ENCODE data around the gene SRSF3.

DNA sequence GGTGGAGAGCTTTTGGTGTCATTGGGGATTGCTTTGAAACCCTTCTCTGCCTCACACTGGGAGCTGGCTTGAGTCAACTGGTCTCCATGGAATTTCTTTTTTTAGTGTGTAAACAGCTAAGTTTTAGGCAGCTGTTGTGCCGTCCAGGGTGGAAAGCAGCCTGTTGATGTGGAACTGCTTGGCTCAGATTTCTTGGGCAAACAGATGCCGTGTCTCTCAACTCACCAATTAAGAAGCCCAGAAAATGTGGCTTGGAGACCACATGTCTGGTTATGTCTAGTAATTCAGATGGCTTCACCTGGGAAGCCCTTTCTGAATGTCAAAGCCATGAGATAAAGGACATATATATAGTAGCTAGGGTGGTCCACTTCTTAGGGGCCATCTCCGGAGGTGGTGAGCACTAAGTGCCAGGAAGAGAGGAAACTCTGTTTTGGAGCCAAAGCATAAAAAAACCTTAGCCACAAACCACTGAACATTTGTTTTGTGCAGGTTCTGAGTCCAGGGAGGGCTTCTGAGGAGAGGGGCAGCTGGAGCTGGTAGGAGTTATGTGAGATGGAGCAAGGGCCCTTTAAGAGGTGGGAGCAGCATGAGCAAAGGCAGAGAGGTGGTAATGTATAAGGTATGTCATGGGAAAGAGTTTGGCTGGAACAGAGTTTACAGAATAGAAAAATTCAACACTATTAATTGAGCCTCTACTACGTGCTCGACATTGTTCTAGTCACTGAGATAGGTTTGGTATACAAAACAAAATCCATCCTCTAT, 31.2 kb downstream of the SRSF3 start:
- TF ChIP-seq CSDC2 (CRISPR knock-in tag; IDR thresholded peaks at IDR 0.05) (no peak), OSR1 (CRISPR knock-in tag; IDR thresholded peaks at IDR 0.05) (no peak), SNAI2 (CRISPR knock-in tag; IDR thresholded peaks at IDR 0.05) (no peak), ESRRG (CRISPR knock-in tag; IDR thresholded peaks at IDR 0.05) (no peak), ZNF8 (CRISPR knock-in tag; IDR thresholded peaks at IDR 0.05) (no peak), ARNTL (CRISPR knock-in tag; IDR thresholded peaks at IDR 0.05; ENCODE audit: borderline replicate concordance, low read depth) (no peak), PPARA (CRISPR knock-in tag; IDR thresholded peaks at IDR 0.05; ENCODE audit: borderline replicate concordance) (no peak), ZFP30 (CRISPR knock-in tag; IDR thresholded peaks at IDR 0.05) (no peak), ZFP3 (CRISPR knock-in tag; IDR thresholded peaks at IDR 0.05) (no peak), ISL1 (CRISPR knock-in tag; IDR thresholded peaks at IDR 0.05) (no peak), GLIS3 (CRISPR knock-in tag; IDR thresholded peaks at IDR 0.05) (no peak)
- TF ChIP-seq, protein P1, sequence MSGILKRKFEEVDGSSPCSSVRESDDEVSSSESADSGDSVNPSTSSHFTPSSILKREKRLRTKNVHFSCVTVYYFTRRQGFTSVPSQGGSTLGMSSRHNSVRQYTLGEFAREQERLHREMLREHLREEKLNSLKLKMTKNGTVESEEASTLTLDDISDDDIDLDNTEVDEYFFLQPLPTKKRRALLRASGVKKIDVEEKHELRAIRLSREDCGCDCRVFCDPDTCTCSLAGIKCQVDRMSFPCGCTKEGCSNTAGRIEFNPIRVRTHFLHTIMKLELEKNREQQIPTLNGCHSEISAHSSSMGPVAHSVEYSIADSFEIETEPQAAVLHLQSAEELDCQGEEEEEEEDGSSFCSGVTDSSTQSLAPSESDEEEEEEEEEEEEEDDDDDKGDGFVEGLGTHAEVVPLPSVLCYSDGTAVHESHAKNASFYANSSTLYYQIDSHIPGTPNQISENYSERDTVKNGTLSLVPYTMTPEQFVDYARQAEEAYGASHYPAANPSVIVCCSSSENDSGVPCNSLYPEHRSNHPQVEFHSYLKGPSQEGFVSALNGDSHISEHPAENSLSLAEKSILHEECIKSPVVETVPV (CRISPR knock-in tag; IDR thresholded peaks at IDR 0.05): no peak
- TF ChIP-seq, protein P2, sequence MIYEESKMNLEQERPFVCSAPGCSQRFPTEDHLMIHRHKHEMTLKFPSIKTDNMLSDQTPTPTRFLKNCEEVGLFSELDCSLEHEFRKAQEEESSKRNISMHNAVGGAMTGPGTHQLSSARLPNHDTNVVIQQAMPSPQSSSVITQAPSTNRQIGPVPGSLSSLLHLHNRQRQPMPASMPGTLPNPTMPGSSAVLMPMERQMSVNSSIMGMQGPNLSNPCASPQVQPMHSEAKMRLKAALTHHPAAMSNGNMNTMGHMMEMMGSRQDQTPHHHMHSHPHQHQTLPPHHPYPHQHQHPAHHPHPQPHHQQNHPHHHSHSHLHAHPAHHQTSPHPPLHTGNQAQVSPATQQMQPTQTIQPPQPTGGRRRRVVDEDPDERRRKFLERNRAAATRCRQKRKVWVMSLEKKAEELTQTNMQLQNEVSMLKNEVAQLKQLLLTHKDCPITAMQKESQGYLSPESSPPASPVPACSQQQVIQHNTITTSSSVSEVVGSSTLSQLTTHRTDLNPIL (CRISPR knock-in tag; IDR thresholded peaks at IDR 0.05; ENCODE audit: low read depth): no peak
- TF ChIP-seq, protein P3, sequence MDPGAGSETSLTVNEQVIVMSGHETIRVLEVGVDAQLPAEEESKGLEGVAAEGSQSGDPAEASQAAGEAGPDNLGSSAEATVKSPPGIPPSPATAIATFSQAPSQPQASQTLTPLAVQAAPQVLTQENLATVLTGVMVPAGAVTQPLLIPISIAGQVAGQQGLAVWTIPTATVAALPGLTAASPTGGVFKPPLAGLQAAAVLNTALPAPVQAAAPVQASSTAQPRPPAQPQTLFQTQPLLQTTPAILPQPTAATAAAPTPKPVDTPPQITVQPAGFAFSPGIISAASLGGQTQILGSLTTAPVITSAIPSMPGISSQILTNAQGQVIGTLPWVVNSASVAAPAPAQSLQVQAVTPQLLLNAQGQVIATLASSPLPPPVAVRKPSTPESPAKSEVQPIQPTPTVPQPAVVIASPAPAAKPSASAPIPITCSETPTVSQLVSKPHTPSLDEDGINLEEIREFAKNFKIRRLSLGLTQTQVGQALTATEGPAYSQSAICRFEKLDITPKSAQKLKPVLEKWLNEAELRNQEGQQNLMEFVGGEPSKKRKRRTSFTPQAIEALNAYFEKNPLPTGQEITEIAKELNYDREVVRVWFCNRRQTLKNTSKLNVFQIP (CRISPR knock-in tag; IDR thresholded peaks at IDR 0.05; ENCODE audit: borderline replicate concordance, low read depth): no peak
